A549 treated with AZD9567 at 1 μM for 4 hours (cell line): ENCODE results near the gene RESP18. TPM values are rescaled to one million over a fixed set of nuclear protein-coding genes. Genes with fewer than 3 reads are reported as not detected.

ENCODE experiments used
- total RNA-seq: library from RNA; stranded (reverse); fragments of 200-300 nt; extraction: Qiagen RNA extraction; gene quantifications from 5 replicates; pipeline ENCODE4 v1.2.3, GENCODE V29; 2022; ENCODE audit not compliant: insufficient read depth

The RESP18 gene
- total RNA-seq: not detected in 5 replicates

DNA sequence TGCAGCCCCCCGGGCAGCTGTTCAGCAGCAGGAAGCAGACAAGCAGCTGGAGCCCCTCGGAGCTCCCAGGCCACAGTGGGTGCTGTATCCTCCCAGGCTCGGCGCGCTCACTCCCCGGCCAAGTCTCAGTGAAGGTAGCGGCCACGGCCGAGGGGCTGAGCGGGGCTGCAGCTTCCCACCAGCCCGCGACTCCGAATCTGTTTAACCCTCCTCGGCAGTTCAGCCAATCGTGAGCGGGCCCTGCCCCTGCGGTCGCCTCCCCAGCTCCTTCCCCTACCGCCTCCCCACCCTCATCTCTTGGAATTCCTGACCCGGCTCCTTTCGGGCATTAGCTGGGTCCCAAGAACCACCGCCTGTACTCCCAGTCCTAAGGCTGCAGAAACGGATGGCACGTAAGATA, at the start of gene RESP18:
Gene RESP18 (minus strand): TSS at position 203 of the 400 bp plus-strand sequence.

DNA sequence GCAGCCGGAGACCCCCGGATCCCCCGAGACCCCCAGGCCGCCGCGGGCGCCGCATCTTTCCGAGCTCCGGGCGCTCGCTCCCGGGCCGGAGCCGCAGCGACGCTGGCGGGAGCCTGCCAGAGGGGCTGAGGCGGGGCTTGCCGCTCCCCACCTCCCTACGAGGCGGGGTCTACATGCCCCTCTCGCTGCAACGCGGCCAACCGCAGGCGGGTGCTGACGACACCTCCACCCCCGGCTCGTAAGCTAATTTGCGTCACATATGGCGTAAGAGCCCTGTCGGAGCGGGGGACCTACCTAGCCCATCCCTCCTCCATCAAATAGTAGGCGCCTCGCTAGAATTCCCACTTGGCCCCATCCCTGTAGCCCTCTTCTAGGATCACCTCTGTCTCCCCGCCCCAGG, 23.3 kb downstream of the RESP18 start, which contains the start of gene PTPRN:
Gene PTPRN (minus strand): TSS at position 124 of the 400 bp plus-strand sequence. CDS start 69 bp downstream, at position 55.

DNA sequence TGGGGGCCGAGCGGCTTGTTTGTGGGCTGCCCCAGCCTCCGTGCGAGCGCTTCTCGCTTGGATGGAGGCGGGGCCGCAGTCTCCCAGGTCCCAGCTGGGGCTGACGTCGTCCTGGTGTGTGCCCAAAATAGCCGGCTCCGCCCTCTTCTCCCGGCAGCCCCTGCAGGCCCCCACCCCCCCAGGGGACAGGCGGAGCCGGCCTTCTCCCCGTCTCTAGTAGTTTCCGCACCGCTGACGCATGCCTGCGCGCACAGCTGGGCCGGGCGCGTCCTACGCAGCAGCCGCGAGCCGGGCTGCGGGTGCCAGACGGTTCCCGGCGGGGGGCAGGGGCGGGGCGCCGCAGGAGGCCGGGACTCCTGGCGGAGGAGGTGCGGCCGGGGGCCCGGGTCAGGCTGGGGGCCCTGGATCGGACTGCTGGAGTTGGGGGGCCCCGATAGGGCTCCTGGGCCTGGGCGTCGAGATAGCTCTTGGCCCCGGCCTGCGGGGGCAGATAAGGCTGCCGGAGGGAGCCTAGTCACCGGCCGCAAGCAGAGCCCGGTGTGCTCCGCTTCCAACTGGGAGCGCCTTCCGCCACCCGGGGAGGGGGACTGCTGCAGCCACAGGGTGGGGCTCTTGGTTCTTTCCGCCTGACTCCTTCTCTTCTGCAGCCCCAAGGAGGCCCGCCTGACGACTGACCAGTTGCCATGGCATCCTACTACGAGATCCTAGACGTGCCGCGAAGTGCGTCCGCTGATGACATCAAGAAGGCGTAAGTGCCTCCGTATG, 53.2 kb downstream of the RESP18 start, which contains the start of gene DNAJB2:
Gene DNAJB2 (plus strand): TSS at position 216 of the 765 bp plus-strand sequence. CDS start 468 bp downstream, at position 684.

Other genes with a start within 250 kb of the RESP18 start
- 14.5 to 40.0 TPM (median 16.5 TPM) in 5 replicates for gene NHEJ1, start 171.9 kb downstream of the RESP18 start, total RNA-seq
- gene SLC23A3, start 162.7 kb downstream of the RESP18 start, total RNA-seq: 0.68 to 1.2 TPM (median 0.92 TPM) in 4 of 5 replicates, not detected in the other
- 42.4 to 47.3 TPM (median 45.6 TPM) in 5 replicates for gene CNPPD1, start 155.8 kb downstream of the RESP18 start, total RNA-seq
- gene RETREG2, start 154.5 kb downstream of the RESP18 start, total RNA-seq: 61.8 to 86.6 TPM (median 81.2 TPM) in 5 replicates
- 19.0 to 24.6 TPM (median 21.7 TPM) in 5 replicates for gene ZFAND2B, start 126.0 kb downstream of the RESP18 start, total RNA-seq
- 27.7 to 35.3 TPM (median 30.6 TPM) in 5 replicates for gene ABCB6, start 113.8 kb downstream of the RESP18 start, total RNA-seq
- gene ATG9A, start 103.1 kb downstream of the RESP18 start, total RNA-seq: 37.4 to 46.2 TPM (median 40.8 TPM) in 5 replicates
- gene ANKZF1, start 102.9 kb downstream of the RESP18 start, total RNA-seq: 14.6 to 31.0 TPM (median 19.9 TPM) in 5 replicates
- 5.6 to 7.1 TPM (median 5.9 TPM) in 5 replicates for gene GLB1L, start 87.3 kb downstream of the RESP18 start, total RNA-seq
- gene STK16, start 87.3 kb downstream of the RESP18 start, total RNA-seq: 23.5 to 31.2 TPM (median 28.5 TPM) in 5 replicates
- 0.13 to 0.22 TPM (median 0.19 TPM) in 4 of 5 replicates, not detected in the other for gene TUBA4B, start 79.5 kb downstream of the RESP18 start, total RNA-seq
- 242 to 422 TPM (median 253 TPM) in 5 replicates for gene TUBA4A, start 78.8 kb downstream of the RESP18 start, total RNA-seq
- 26.0 to 41.0 TPM (median 35.4 TPM) in 5 replicates for gene DNAJB2, start 53.4 kb downstream of the RESP18 start, total RNA-seq
- gene PTPRN, start 23.3 kb downstream of the RESP18 start, total RNA-seq: 0.92 to 1.8 TPM (median 1.1 TPM) in 4 of 5 replicates, not detected in the other
- 62.7 to 99.5 TPM (median 71.7 TPM) in 5 replicates for gene DNPEP, start 55.2 kb upstream of the RESP18 start, total RNA-seq
- gene DES, start 85.6 kb upstream of the RESP18 start, total RNA-seq: 0.03 to 0.27 TPM (median 0.15 TPM) in 3 of 5 replicates, not detected in the others
- gene SPEG, start 102.1 kb upstream of the RESP18 start, total RNA-seq: 4.7 to 7.8 TPM (median 6.5 TPM) in 5 replicates
- gene GMPPA, start 166.1 kb upstream of the RESP18 start, total RNA-seq: 35.4 to 38.9 TPM (median 36.8 TPM) in 5 replicates
- 0.02 to 0.09 TPM (median 0.06 TPM) in 4 of 5 replicates, not detected in the other for gene ASIC4, start 181.7 kb upstream of the RESP18 start, total RNA-seq
- 15.1 to 34.7 TPM (median 33.5 TPM) in 5 replicates for gene CHPF, start 211.1 kb upstream of the RESP18 start, total RNA-seq
- gene TMEM198, start 211.3 kb upstream of the RESP18 start, total RNA-seq: 0.89 to 1.1 TPM (median 0.99 TPM) in 5 replicates
- gene OBSL1, start 238.8 kb upstream of the RESP18 start, total RNA-seq: 20.4 to 24.8 TPM (median 21.2 TPM) in 5 replicates
- gene INHA, start 239.6 kb upstream of the RESP18 start, total RNA-seq: 0.37 to 0.62 TPM (median 0.54 TPM) in 4 of 5 replicates, not detected in the other